Activated CD8-positive, alpha-beta T cell treated with anti-CD3 and anti-CD28 coated beads for 36 hours (primary cell): ENCODE measurements around the gene ITSN1. TPM values are rescaled to one million over a fixed set of nuclear protein-coding genes. Genes with fewer than 3 reads are reported as not detected.

Experiments used
- ATAC-seq: fragments of 200-7000 bp; cut with Tn5 transposase; one replicate; pipeline ENCODE4 v1.10.0; 2021; ENCODE audit warnings: mild to moderate bottlenecking, moderate library complexity
- CTCF ChIA-PET: fragments of 350-600 bp; sonication (Branson Sonifier 250); formaldehyde crosslinking; loops from one replicate; lab custom pipeline; 2021; ENCODE audit warnings: antibody characterized with exemption; lab: Charles Lee
- POLR2A ChIA-PET: fragments of 350-600 bp; sonication (Branson Sonifier 250); formaldehyde crosslinking; loops from one replicate; lab custom pipeline; 2021; ENCODE audit warnings: antibody characterized with exemption; lab: Charles Lee
- DNase-seq: peaks from one replicate; pipeline ENCODE4 v3.0.0-alpha.2; 2020
- H3K27ac Mint-ChIP-seq: one replicate; pipeline ENCODE4 v1.8.0; 2021; ENCODE audit warnings: mild to moderate bottlenecking, mixed read lengths
- H3K27me3 Mint-ChIP-seq: one replicate; pipeline ENCODE4 v1.8.0; 2021; ENCODE audit warnings: mixed read lengths
- H3K36me3 Mint-ChIP-seq: one replicate; pipeline ENCODE4 v1.8.0; 2021; ENCODE audit warnings: low read depth, mixed read lengths
- H3K4me1 Mint-ChIP-seq: one replicate; pipeline ENCODE4 v1.8.0; 2021; ENCODE audit warnings: low read depth, mixed read lengths
- H3K4me3 Mint-ChIP-seq: one replicate; pipeline ENCODE4 v1.8.0; 2021; ENCODE audit warnings: mild to moderate bottlenecking, moderate library complexity, mixed read lengths
- H3K9me3 Mint-ChIP-seq: one replicate; pipeline ENCODE4 v1.8.0; 2021; ENCODE audit warnings: mixed read lengths
- CTCF ChIP-seq: fragments of 200-600 bp; IDR thresholded peaks from one replicate; pipeline ENCODE4 v1.8.0; 2022; ENCODE audit warnings: antibody characterized with exemption, mild to moderate bottlenecking
- intact Hi-C: fragments of 100-400 bp; cut with micrococcal nuclease; formaldehyde crosslinking; loops from one replicate; pipeline ENCODE4 v1.10.0; 2022
- total RNA-seq, 2 experiments: library from RNA; stranded (reverse); gene quantifications; one replicate each; pipeline ENCODE4 v1.2.3, GENCODE V29; 2021

ITSN1 gene
- total RNA-seq, 2 experiments from 2014 or later, result 4.4 to 4.7 TPM

GRCh38 chr21:33760641-33761440 lies 118.5 kb downstream of the ITSN1 start:
- Mint-ChIP-seq H3K9me3 (no peaks in the 10 kb centered on the region), H3K4me3 (no peak overlapping the region), H3K36me3 (no peaks in the 10 kb centered on the region), H3K27me3 (no peaks in the 10 kb centered on the region), H3K4me1 (no peaks in the 10 kb centered on the region), H3K27ac (no peak overlapping the region)
- TF ChIP-seq CTCF, result no peak
- ChIA-PET CTCF (no interaction called here), POLR2A (no interaction called here)
- DNase-seq (no peak), ATAC-seq (no peak)
- intact Hi-C loops, result no loop called here

DNA sequence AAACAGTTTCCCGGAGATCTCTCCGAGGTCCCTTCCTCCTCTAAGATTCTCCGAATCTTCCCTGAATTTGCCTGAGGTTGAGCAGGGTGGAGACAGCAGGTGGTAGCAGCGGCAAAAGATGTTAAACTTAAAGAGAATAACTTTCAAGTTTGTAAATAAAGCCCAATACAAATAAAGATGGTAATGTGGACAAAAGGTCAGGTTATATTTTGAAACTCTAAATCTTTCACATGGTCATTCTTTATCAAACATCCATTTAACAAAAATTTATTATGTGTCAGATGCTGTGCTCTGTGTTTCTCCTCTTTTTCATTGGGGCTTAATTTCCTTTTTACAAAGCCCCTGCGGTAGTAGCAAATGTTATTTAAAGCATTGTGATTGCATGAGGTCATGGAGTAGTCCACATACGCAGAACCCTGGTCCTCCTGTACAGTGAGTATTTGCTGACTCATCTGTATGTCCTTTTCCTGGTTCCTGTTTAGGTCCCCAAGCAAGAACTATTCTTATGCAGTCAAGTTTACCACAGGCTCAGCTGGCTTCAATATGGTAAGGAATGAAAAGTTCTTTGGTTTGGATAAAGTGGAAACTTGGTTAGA lies 119.2 kb downstream of the ITSN1 start:
- H3K36me3 Mint-ChIP-seq, result no peaks in the 10 kb centered on the region
- CTCF ChIA-PET, result no interaction called here
- no peak for TF ChIP-seq CTCF
- intact Hi-C loops, result no loop called here
- no peaks in the 10 kb centered on the region for H3K9me3 Mint-ChIP-seq
- no peaks in the 10 kb centered on the region for H3K27me3 Mint-ChIP-seq
- no peak overlapping the region for H3K4me3 Mint-ChIP-seq
- DNase-seq (no peak), ATAC-seq (no peak)
- H3K4me1 Mint-ChIP-seq, result no peaks in the 10 kb centered on the region
- no peak overlapping the region for H3K27ac Mint-ChIP-seq
- POLR2A ChIA-PET, result no interaction called here

DNA sequence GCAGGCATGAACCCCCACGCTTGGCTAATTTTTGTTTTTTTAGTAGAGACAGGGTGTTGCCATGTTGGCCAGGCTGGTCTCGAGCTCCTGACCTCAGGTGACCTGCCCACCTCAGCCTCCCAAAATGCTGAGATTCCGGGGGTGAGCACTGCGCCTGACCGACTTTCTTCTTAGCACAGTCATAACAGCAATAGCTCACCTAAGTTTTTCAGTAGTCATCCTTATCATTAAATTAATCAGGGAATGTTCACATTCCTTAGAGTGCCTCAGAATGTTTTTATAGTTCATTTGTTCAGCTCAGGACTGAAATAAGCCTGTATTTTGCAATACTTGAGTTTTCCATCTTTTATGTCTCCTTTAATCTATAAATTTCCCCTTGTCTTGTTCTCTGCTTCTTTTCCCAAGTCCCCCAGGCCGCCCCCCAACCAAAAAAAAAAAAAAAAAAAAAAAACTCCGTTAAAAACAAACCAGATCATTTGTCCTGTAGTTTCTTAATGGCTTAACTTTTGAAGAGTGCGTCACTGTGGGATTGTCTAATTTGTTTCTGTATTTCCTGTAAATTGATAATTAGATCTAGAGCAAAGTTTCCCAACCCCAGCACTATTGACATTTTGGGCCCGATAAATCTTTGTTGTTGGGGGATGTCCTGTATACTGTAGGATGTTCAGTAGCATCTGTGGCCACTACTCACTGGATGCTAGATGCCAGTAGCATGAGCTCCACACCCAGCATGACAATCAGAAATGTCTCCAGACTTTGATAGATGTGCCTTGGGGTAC lies 120.7 kb downstream of the ITSN1 start:
- CTCF ChIA-PET, result no interaction called here
- Mint-ChIP-seq H3K27ac (no peak overlapping the region), H3K9me3 (no peaks in the 10 kb centered on the region)

GRCh38 chr21:33763582-33763899 lies 121.2 kb downstream of the ITSN1 start:
- no peaks in the 10 kb centered on the region for H3K4me1 Mint-ChIP-seq
- no peak overlapping the region for H3K27ac Mint-ChIP-seq
- no peaks in the 10 kb centered on the region for H3K9me3 Mint-ChIP-seq
- TF ChIP-seq CTCF, result no peak
- ChIA-PET POLR2A (interaction anchor here (0.6 kb wide), 1 partner anchor 473 kb away, joined by 3 read pairs; no protein-coding TSS in a partner anchor), CTCF (no interaction called here)
- H3K4me3 Mint-ChIP-seq, result no peak overlapping the region
- no peaks in the 10 kb centered on the region for H3K36me3 Mint-ChIP-seq
- ATAC-seq (no peak), DNase-seq (no peak)
- intact Hi-C loops, result no loop called here
- no peaks in the 10 kb centered on the region for H3K27me3 Mint-ChIP-seq

More for the DNA sequence above, 120.7 kb downstream of the ITSN1 start:
- no peak for TF ChIP-seq CTCF
- Mint-ChIP-seq H3K4me1 (no peaks in the 10 kb centered on the region), H3K4me3 (no peak overlapping the region), H3K36me3 (no peaks in the 10 kb centered on the region), H3K27me3 (no peaks in the 10 kb centered on the region)
- POLR2A ChIA-PET, result interaction anchor here (0.6 kb wide), 1 partner anchor 474 kb away, joined by 3 read pairs; no protein-coding TSS in a partner anchor
- intact Hi-C loops, result no loop called here
- ATAC-seq, result no peak
- no peak for DNase-seq

DNA sequence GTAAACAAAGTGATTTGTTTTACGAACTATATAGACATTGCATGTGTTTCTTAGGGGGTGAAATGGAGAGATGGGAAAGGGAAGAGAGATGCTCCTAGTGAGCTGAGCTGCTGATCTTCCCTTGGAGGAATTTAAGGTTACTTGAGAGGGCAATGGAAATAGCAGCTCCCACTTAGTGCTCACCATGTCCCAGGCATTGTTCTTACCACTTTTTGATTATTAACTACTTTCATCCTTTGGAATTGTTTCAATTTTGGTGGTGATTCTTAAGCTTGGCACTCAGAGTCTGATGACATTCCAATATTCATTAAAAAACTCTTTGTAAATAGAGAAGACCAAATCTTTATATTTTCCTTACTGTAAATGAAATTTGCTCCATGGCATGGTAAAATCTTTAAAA lies 124.9 kb downstream of the ITSN1 start:
- CTCF ChIA-PET, result no interaction called here
- H3K4me3 Mint-ChIP-seq, result no peak overlapping the region
- DNase-seq (no peak), ATAC-seq (no peak)
- TF ChIP-seq CTCF, result no peak
- H3K4me1 Mint-ChIP-seq, result no peaks in the 10 kb centered on the region
- H3K27ac Mint-ChIP-seq, result no peak overlapping the region
- intact Hi-C loops, result no loop called here
- no peaks in the 10 kb centered on the region for H3K9me3 Mint-ChIP-seq
- no peaks in the 10 kb centered on the region for H3K27me3 Mint-ChIP-seq
- H3K36me3 Mint-ChIP-seq, result no peaks in the 10 kb centered on the region
- POLR2A ChIA-PET, result no interaction called here
